Panc1 (cell line): ENCODE measurements around the gene MRPL38. TPM values are rescaled to one million over a fixed set of nuclear protein-coding genes. Genes with fewer than 3 reads are reported as not detected.

Experiments
- ATAC-seq: fragments of 200-7000 bp; cut with Tn5 transposase; 2 replicates; pipeline ENCODE4 v1.9.1; 2020; ENCODE audit warnings: mild to moderate bottlenecking, moderate library complexity
- BruUV-seq: library from RNA; stranded (reverse); fragments of 400-500 nt; replicated peaks from 2 replicates; lab custom pipeline; 2021; lab: Mats Ljungman, UMichigan
- CTCF ChIA-PET: fragments of 300-600 bp; sonication (Branson Sonifier 250); formaldehyde crosslinking; loops from one replicate; lab custom pipeline; 2022; ENCODE audit warnings: antibody characterized with exemption; lab: Charles Lee
- POLR2A ChIA-PET: fragments of 300-600 bp; sonication (Branson Sonifier 250); formaldehyde crosslinking; loops from one replicate; lab custom pipeline; 2022; ENCODE audit warnings: antibody characterized with exemption; lab: Charles Lee
- DNase-seq: peaks from one replicate; pipeline ENCODE4 v3.0.0-alpha.2; 2010; ENCODE audit warnings: low read depth, low spot score
- H3K27ac ChIP-seq: 2 replicates; pipeline ENCODE4 v1.5.1; 2011; ENCODE audit warnings: mild to moderate bottlenecking, low read length, inconsistent platforms
- H3K27me3 ChIP-seq: fragments of 200-500 bp; sonication (Bioruptor generic); 2 replicates; pipeline ENCODE4 v1.6.0; 2014; ENCODE audit warnings: low read length, inconsistent platforms; ENCODE audit not compliant: control insufficient read depth, insufficient read depth
- H3K36me3 ChIP-seq: fragments of 200-500 bp; sonication (Bioruptor generic); 2 replicates; pipeline ENCODE4 v1.5.1; 2014; ENCODE audit warnings: inconsistent platforms, mild to moderate bottlenecking, low read length, moderate library complexity; ENCODE audit not compliant: control insufficient read depth, insufficient read depth
- H3K4me1 ChIP-seq: 2 replicates; pipeline ENCODE4 v1.5.1; 2011; ENCODE audit warnings: inconsistent platforms, mild to moderate bottlenecking, low read length, moderate library complexity; ENCODE audit not compliant: control insufficient read depth, insufficient read depth
- H3K4me3 ChIP-seq, 2 experiments: 2 replicates each; pipeline ENCODE4 v1.5.1; 2011 to 2012; ENCODE audit warnings: low read depth in 2 of 2, low read length in 2 of 2, mild to moderate bottlenecking in 2 of 2, inconsistent platforms in 1 of 2, moderate library complexity in 1 of 2
- H3K9me3 ChIP-seq: fragments of 200-500 bp; sonication (Bioruptor generic); 2 replicates; pipeline ENCODE4 v1.5.1; 2014; ENCODE audit warnings: low read depth, mild to moderate bottlenecking, inconsistent platforms, low read length, moderate library complexity; ENCODE audit not compliant: control insufficient read depth, insufficient read depth
- CTCF ChIP-seq: fragments of 450-650 bp; IDR thresholded peaks from 2 replicates; pipeline ENCODE4 v1.5.1; 2017; ENCODE audit warnings: mild to moderate bottlenecking
- POLR2AphosphoS5 ChIP-seq: IDR thresholded peaks from 2 replicates; pipeline ENCODE4 v1.6.1; 2012; ENCODE audit warnings: mild to moderate bottlenecking, low read depth, low read length, moderate library complexity
- REST ChIP-seq, 2 experiments: IDR thresholded peaks; 2 replicates each; pipeline ENCODE4 v1.6.1; 2011 to 2012; ENCODE audit warnings: low read depth in 2 of 2, control low read depth in 1 of 2, low read length in 1 of 2, mild to moderate bottlenecking in 1 of 2, moderate library complexity in 1 of 2; ENCODE audit not compliant: insufficient read depth in 1 of 2
- SIN3A ChIP-seq: IDR thresholded peaks from 2 replicates; pipeline ENCODE4 v1.6.1; 2012; ENCODE audit warnings: low read depth, mild to moderate bottlenecking, low read length, moderate library complexity, borderline replicate concordance; ENCODE audit not compliant: insufficient read depth
- TCF7L2 ChIP-seq: IDR thresholded peaks from 2 replicates; pipeline ENCODE4 v1.6.1; 2011; ENCODE audit warnings: mild to moderate bottlenecking, low read depth, low read length, inconsistent platforms
- in situ Hi-C: cut with HindIII; loops from 2 replicates; pipeline ENCODE4 v1.10.0; 2016; ENCODE audit warnings: low sequenced_read_pairs, low pct_unique_long_range_greater_than_20kb
- intact Hi-C: fragments of 100-400 bp; cut with micrococcal nuclease; formaldehyde crosslinking; loops from one replicate; pipeline ENCODE4 v1.10.0; 2022; ENCODE audit not compliant: unreplicated experiment
- total RNA-seq: library from RNA; stranded (reverse); gene quantifications from one replicate; pipeline ENCODE4 v1.2.1, GENCODE V29; 2021; ENCODE audit not compliant: unreplicated experiment

The MRPL38 gene
- total RNA-seq, 1 experiment from 2014 or later: 165 TPM

GRCh38 chr17:75881678-75882454 is 22.8 kb downstream of the MRPL38 start:
- Histone ChIP-seq H3K27ac (no peak overlapping the region), H3K9me3 (no peaks in the 10 kb centered on the region), H3K27me3 (no peaks in the 10 kb centered on the region), H3K4me3 (no peak overlapping the region), H3K4me1 (peaks cover under 1% of the 10 kb centered on the region; the same call in 1 of the 2 replicates), H3K36me3 (no peaks in the 10 kb centered on the region; the same call in 1 of the 2 replicates)
- BruUV-seq: no TSS peak
- TF ChIP-seq CTCF (no peak), TCF7L2 (no peak), POLR2AphosphoS5 (no peak), SIN3A (no peak), REST (IDR thresholded peaks at IDR 0.05; ENCODE audit: insufficient read depth in 1 of 2, low read depth in 2 of 2, low read length in 1 of 2) (no peak)
- intact Hi-C loops: no loop called here
- DNase-seq (no peak), ATAC-seq (no peak)
- in situ Hi-C loops: no loop called here
- ChIA-PET POLR2A (interaction anchor here (0.6 kb wide), 1 partner anchor 9 kb away, joined by 11 read pairs; no protein-coding TSS in a partner anchor), CTCF (interaction anchor here (0.7 kb wide), 1 partner anchor 99 kb away, joined by 3 read pairs; no protein-coding TSS in a partner anchor)

GRCh38 chr17:75880266-75880665 is 24.4 kb downstream of the MRPL38 start:
- no peaks in the 10 kb centered on the region for H3K27me3 ChIP-seq
- no peaks in the 10 kb centered on the region for H3K9me3 ChIP-seq
- DNase-seq (no peak), ATAC-seq (no peak)
- no TSS peak for BruUV-seq
- H3K36me3 ChIP-seq: no peaks in the 10 kb centered on the region; the same call in 1 of the 2 replicates
- H3K27ac ChIP-seq: no peak overlapping the region
- intact Hi-C loops: no loop called here
- TF ChIP-seq CTCF (no peak), POLR2AphosphoS5 (no peak), TCF7L2 (no peak), SIN3A (no peak), REST (IDR thresholded peaks at IDR 0.05; ENCODE audit: insufficient read depth in 1 of 2, low read depth in 2 of 2, low read length in 1 of 2) (no peak)
- H3K4me1 ChIP-seq: peaks cover 16% of the 10 kb centered on the region
- CTCF ChIA-PET: no interaction called here
- POLR2A ChIA-PET: no interaction called here
- in situ Hi-C loops: no loop called here
- no peak overlapping the region for H3K4me3 ChIP-seq
